Gastrocnemius medialis (tissue), 4 donors: Measurements from ENCODE around the gene CYYR1. TPM values are rescaled to one million over a fixed set of nuclear protein-coding genes. Genes with fewer than 3 reads are reported as not detected.
"Not testable (repeated sequence)": the region's sequence is repeated elsewhere in the genome, so short reads cannot be mapped to it uniquely, and the experiment has no call there.

Experiments used
- ATAC-seq, 2 donors: fragments of 150-250 bp; one replicate each; pipeline ENCODE4 v1.9.1; 2016
- DNase-seq, 2 donors: peaks; one replicate each; pipeline ENCODE4 v3.0.0-alpha.2; 2019
- H3K27ac ChIP-seq, 4 donors: fragments of 200-600 bp; sonication (generic); 1 replicate in 1 of 4; 2 replicates in 3 of 4; pipeline ENCODE4 v1.5.1; 2016 to 2018; ENCODE audit warnings: mild to moderate bottlenecking in 2 of 4, moderate library complexity in 1 of 4
- H3K27me3 ChIP-seq, 3 donors: fragments of 200-600 bp; sonication (generic) in 2 of 3; 1 replicate in 1 of 3; 2 replicates in 2 of 3; pipeline versions ENCODE4 v1.5.1 to v1.6.0; 2016 to 2019; ENCODE audit warnings: mild to moderate bottlenecking in 1 of 3, moderate library complexity in 1 of 3
- H3K36me3 ChIP-seq, 2 donors: fragments of 200-600 bp; sonication (generic) in 1 of 2; one replicate each; pipeline ENCODE4 v1.5.1; 2017 to 2018
- H3K4me1 ChIP-seq, 2 donors: fragments of 200-600 bp; sonication (generic) in 1 of 2; one replicate each; pipeline ENCODE4 v1.5.1; 2016 to 2017; ENCODE audit warnings: mild to moderate bottlenecking in 2 of 2
- H3K4me3 ChIP-seq, 4 donors: fragments of 200-600 bp; sonication (generic) in 3 of 4; 1 replicate in 1 of 4; 2 replicates in 3 of 4; pipeline ENCODE4 v1.5.1; 2016 to 2019; ENCODE audit warnings: mild to moderate bottlenecking in 2 of 4
- H3K9me3 ChIP-seq, 3 donors: fragments of 200-600 bp; sonication (generic) in 2 of 3; 1 replicate in 1 of 3; 2 replicates in 2 of 3; pipeline ENCODE4 v1.5.1; 2016 to 2019
- CTCF ChIP-seq, 5 experiments: fragments of 450-650 bp in 3 of 5; fragments of 200-600 bp in 2 of 5; sonication (generic) in 2 of 5; IDR thresholded peaks in 4 of 5; conservative IDR thresholded peaks in 1 of 5; 1 replicate in 4 of 5; 2 replicates in 1 of 5; pipeline ENCODE4 v1.5.1; 2016 to 2019; ENCODE audit warnings: antibody characterized with exemption in 5 of 5, mild to moderate bottlenecking in 3 of 5, moderate library complexity in 3 of 5
- POLR2A ChIP-seq, 2 donors: fragments of 450-650 bp; IDR thresholded peaks; one replicate each; pipeline ENCODE4 v1.6.1; 2017; ENCODE audit warnings: antibody characterized with exemption in 2 of 2, mild to moderate bottlenecking in 2 of 2, moderate library complexity in 2 of 2
- in situ Hi-C, 4 donors: fragments of 200-750 bp; cut with MboI; loops; one replicate each; pipeline versions ENCODE4 v1.15.0 to v1.8.0; 2017; ENCODE audit warnings: low sequenced_read_pairs in 4 of 4
- intact Hi-C: fragments of 100-400 bp; cut with DNase I; formaldehyde crosslinking; loops from one replicate; pipeline ENCODE4 v1.15.1; 2023; ENCODE audit warnings: low total_unique reads
- total RNA-seq, 4 donors: library from RNA; depleted of rRNA; stranded (reverse); fragments of >200 nt; gene quantifications; one replicate each; pipeline versions ENCODE4 v1.1.0 to v1.2.3, GENCODE V29; 2016

CYYR1 gene
- total RNA-seq, 4 donors from 2014 or later = 11.7 to 15.5 (median 13.8) TPM

DNA sequence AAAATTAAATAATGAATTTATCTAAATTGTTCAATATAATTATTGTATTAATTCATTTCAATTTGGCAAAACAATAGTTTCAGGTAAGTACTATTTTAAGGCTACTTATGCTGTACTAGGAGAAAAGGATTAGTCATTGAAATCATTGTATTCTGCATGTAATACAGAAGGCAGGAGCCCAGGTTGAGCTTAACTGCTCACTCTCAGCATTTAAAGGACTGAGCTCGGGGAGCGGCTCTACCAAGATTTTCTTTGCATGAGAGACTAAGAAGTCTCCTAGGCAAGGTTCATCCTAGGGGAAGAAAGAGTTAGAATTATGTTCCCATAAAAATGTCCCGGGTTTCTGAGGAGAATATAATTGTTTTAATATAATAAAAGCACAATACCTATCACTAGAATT, 112.5 kb downstream of the CYYR1 start:
- no peaks in the 10 kb centered on the region for H3K4me1 ChIP-seq
- ATAC-seq (no peak), DNase-seq (no peak)
- TF ChIP-seq CTCF (IDR thresholded peaks at IDR 0.05 in 4 of 5, conservative IDR thresholded peaks at IDR 0.05 in 1 of 5) (no peak), POLR2A (IDR thresholded peaks at IDR 0.05) (no peak)
- H3K9me3 ChIP-seq = no peaks in the 10 kb centered on the region
- in situ Hi-C loops (no loop called here), intact Hi-C loops (no loop called here)
- H3K27me3 ChIP-seq = no peaks in the 10 kb centered on the region
- no peaks in the 10 kb centered on the region for H3K36me3 ChIP-seq
- H3K27ac ChIP-seq = no peak overlapping the region
- H3K4me3 ChIP-seq = no peak overlapping the region

DNA sequence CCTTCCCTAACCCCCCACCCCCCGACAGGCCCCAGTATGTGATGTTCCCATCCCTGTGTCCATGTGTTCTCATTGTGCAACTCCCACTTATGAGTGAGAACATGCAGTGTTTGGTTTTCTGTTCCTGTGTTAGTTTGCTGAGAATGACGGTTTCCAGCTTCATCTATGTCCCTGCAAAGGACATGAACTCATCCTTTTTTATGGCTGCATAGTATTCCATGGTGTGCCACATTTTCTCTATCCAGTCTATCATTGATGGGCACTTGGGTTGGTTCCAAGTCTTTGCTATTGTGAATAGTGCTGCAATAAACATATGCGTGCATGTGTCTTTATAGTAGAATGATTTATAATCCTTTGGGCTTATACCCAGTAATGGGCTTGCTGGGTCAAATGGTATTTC, 114.2 kb downstream of the CYYR1 start:
- H3K36me3 ChIP-seq, H3K4me3 ChIP-seq, H3K27ac ChIP-seq, ATAC-seq, H3K9me3 ChIP-seq, H3K27me3 ChIP-seq, DNase-seq, H3K4me1 ChIP-seq, in situ Hi-C loops: not testable (repeated sequence)
- intact Hi-C loops = loop anchor here (5.0 kb wide), 1 partner anchor 128 kb away; no protein-coding TSS in a partner anchor

GRCh38 chr21:26457817-26458216, 115.3 kb downstream of the CYYR1 start:
- DNase-seq = peak in 1 of 2 donors; percentile 24
- TF ChIP-seq CTCF (IDR thresholded peaks at IDR 0.05 in 4 of 5, conservative IDR thresholded peaks at IDR 0.05 in 1 of 5) = no peak
- TF ChIP-seq POLR2A (IDR thresholded peaks at IDR 0.05) = no peak
- in situ Hi-C loops = no loop called here
- intact Hi-C loops = loop anchor here (5.0 kb wide), 1 partner anchor 129 kb away; no protein-coding TSS in a partner anchor
- no peaks in the 10 kb centered on the region for H3K4me1 ChIP-seq
- ATAC-seq = peak; percentile 26 to 53
- H3K4me3 ChIP-seq = no peak overlapping the region
- no peaks in the 10 kb centered on the region for H3K36me3 ChIP-seq
- H3K9me3 ChIP-seq = no peaks in the 10 kb centered on the region
- no peak overlapping the region for H3K27ac ChIP-seq
- no peaks in the 10 kb centered on the region for H3K27me3 ChIP-seq

- Histone ChIP-seq H3K36me3 (no peaks in the 10 kb centered on the region), H3K9me3 (no peaks in the 10 kb centered on the region), H3K27me3 (no peaks in the 10 kb centered on the region), H3K4me3 (no peak overlapping the region), H3K27ac (no peak overlapping the region), H3K4me1 (no peaks in the 10 kb centered on the region)
- intact Hi-C loops = no loop called here
- DNase-seq (no peak), ATAC-seq (no peak)
- TF ChIP-seq CTCF (IDR thresholded peaks at IDR 0.05 in 4 of 5, conservative IDR thresholded peaks at IDR 0.05 in 1 of 5) (no peak), POLR2A (IDR thresholded peaks at IDR 0.05) (no peak)
- in situ Hi-C loops = no loop called here
These were observed 119.8 kb downstream of the CYYR1 start for GRCh38 chr21:26453267-26453666.

GRCh38 chr21:26451081-26451740, 121.9 kb downstream of the CYYR1 start:
- no peak for DNase-seq
- H3K36me3 ChIP-seq = no peaks in the 10 kb centered on the region
- no peak overlapping the region for H3K4me3 ChIP-seq
- in situ Hi-C loops (no loop called here), intact Hi-C loops (no loop called here)
- no peaks in the 10 kb centered on the region for H3K4me1 ChIP-seq
- H3K27ac ChIP-seq = no peak overlapping the region
- TF ChIP-seq POLR2A (IDR thresholded peaks at IDR 0.05) = no peak
- TF ChIP-seq CTCF (IDR thresholded peaks at IDR 0.05 in 4 of 5, conservative IDR thresholded peaks at IDR 0.05 in 1 of 5) = no peak
- ATAC-seq = no peak
- H3K9me3 ChIP-seq = no peaks in the 10 kb centered on the region
- no peaks in the 10 kb centered on the region for H3K27me3 ChIP-seq
